HG03457 (cell line): ENCODE results near the gene FLNB.

ENCODE experiments used
- ATAC-seq: cut with Tn5 transposase; IDR thresholded peaks from one replicate; pipeline ENCODE4 v1.9.1; 2021; ENCODE audit warnings: moderate number of reproducible peaks; ENCODE audit not compliant: unreplicated experiment

FLNB gene

DNA sequence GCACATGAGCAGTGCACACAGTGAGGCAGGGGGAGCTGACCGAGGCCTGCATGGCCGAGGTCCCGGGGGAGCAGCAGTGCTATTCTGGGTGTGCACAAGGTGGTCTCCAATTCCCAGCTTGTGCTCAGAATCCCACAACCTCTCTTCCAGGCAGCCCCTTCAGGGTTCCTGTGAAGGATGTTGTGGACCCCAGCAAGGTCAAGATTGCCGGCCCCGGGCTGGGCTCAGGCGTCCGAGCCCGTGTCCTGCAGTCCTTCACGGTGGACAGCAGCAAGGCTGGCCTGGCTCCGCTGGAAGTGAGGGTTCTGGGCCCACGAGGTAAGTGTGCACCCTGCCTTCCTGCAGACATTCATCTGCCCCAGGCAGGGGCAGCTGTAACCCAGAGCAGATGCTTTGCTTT is 122.4 kb downstream of the FLNB start:
- ATAC-seq, result no peak

GRCh38 chr3:58131101-58131825 is 123.0 kb downstream of the FLNB start:
- ATAC-seq, result no peak

- ATAC-seq, result no peak
Measured at GRCh38 chr3:58132850-58133249, 124.6 kb downstream of the FLNB start.

GRCh38 chr3:58134468-58134867 is 126.2 kb downstream of the FLNB start:
- ATAC-seq, result no peak

DNA sequence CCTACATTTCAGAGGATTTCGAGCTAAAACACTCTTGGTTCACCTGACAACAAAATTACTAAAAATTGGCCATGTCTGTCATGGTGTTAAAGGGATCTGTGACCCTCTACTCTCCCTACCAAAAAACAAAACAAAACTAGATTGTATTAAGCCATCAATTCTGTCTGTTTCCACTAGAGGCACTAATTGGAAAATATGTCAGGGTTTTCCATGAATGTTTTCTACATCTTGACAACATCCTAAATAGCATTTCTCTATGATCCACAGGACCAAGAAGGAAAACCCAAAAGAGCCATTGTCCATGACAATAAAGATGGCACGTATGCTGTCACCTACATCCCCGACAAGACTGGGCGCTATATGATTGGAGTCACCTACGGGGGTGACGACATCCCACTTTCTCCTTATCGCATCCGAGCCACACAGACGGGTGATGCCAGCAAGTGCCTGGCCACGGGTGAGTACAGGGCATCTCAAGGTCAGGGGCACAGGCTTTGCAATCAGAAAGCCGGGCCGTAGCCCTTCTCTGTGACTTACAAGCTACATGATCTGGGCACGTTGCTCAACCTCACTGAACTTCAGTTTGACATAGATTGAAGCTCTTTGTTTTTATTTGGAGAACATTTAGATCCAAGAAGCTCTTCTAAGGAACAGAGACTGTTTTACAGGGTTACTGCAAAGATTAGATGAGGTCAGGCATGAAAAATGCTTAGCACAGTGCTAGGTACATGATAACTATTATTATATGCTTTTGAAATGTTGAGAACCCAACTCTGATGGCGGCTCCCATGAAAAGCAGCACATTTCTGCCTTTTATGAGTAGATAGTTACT is 127.7 kb downstream of the FLNB start:
- ATAC-seq, result no peak

- no peak for ATAC-seq
Measured at GRCh38 chr3:58137306-58137705, 129.1 kb downstream of the FLNB start.

DNA sequence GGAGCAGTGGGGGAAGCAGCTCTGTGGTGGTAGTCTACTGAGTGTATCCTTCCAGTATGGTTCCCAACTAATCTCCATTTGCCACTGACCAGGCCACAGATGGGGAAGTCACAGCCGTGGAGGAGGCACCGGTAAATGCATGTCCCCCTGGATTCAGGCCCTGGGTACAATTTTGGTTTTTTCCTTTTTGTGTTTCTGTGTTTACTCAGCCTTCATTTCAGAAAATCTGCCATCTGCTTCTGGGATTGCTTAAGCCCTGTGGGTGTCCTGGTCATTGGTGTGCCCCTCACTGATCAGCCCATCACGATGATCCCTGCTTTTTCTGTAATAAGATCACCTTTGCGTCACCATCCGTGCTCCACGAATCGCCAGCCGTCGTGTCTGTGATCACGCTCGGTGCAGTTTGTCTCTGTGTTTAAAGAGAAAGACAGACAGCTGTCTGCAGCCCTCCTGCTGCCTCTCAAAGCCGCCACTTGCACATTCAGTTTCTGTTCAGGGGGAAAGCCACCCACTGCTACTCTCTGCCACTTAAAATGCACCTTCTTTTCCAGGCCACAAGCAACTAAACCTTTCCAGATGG is 133.6 kb downstream of the FLNB start:
- no peak for ATAC-seq

- no peak for ATAC-seq
Measured at GRCh38 chr3:58143417-58144055, 135.3 kb downstream of the FLNB start.

- ATAC-seq, result no peak
Measured at GRCh38 chr3:58144478-58145325, 136.5 kb downstream of the FLNB start.

GRCh38 chr3:58148049-58148448 is 139.8 kb downstream of the FLNB start:
- no peak for ATAC-seq

DNA sequence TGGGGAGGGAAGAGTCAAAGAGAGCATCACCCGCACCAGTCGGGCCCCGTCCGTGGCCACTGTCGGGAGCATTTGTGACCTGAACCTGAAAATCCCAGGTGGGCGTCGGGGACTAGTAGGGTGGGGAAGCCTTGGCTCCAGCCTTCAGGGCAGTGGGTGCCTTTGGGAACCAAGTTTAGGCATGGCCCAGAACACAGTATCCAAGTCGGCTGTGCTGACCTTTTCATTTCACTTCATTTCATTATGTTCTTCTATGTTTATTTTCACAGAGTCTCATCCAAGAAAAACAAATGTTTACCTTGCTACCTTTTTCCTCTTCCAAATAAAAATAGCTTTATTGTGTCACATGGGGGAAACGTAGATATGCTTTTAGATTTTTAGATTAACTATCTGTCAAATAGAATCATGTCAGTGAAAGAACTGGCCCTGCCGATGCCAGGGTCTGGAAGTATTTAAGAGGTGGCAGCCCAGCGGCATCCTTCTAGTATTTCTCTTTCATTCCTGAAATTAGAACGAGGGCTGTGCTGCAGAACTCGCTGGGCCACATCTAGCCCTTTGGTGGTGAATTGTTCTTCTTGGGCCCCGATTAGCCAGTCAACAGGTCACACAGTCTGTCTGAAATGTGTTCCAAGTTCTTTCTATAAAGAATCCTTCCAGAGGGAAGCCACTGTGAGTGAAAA is 142.0 kb downstream of the FLNB start:
- ATAC-seq, result no peak

GRCh38 chr3:58150810-58151199 is 142.6 kb downstream of the FLNB start:
- ATAC-seq, result no peak

DNA sequence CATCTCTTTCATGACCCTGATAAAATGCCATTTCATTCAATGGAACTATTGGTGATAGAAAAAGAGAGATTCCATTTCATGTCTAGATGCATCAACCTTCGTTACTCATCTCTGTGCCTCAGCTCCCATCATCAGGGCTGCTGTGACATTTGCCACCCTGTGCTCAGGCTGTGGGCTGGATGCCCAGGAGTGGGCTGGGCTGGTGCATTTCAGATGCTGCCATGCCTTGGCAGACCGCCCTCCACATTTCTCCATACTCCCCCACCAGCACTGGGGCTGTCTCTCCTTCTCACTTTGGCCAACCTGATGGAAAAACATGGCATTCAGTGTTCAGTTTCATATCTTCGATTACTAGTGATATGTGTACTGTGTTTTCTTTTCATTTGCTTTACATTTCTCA is 143.4 kb downstream of the FLNB start:
- ATAC-seq, result no peak

DNA sequence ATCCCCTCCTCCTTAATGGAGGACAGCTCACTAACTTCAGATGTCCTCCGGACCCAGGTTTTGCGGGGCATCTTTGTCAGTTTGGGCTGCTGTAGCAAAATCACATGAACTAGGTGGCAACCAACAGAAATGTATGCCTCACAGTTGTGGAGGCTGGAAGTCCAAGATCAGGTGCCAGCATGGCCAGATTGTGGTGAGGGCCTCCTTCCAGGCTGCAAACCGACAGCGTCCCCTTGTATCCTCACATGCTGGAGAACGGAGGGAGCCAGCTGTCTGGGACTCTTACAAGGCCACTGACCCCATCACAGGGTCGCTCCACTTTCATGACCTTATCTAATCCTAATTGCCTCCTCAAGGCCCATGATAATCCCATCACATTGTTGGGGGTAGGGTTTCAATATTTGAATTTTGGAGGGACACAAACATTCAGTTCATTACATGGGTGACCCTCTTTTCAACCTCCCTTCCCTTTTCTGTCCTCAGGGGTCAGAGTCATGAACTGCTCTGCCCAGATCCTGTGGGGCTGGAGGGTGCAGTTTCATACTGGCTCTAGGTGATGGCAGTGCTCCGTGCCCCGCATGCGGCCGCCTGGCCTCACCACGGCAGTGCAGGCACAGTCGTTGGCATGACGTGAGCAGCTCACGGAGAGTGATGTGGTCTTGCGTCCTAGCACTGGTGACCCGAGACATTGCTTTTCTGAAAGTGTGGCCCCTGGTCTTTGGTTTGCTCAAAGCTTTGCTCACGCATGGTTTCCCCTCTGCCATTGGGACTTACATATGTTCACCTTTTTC is 144.2 kb downstream of the FLNB start:
- ATAC-seq, result no peak

DNA sequence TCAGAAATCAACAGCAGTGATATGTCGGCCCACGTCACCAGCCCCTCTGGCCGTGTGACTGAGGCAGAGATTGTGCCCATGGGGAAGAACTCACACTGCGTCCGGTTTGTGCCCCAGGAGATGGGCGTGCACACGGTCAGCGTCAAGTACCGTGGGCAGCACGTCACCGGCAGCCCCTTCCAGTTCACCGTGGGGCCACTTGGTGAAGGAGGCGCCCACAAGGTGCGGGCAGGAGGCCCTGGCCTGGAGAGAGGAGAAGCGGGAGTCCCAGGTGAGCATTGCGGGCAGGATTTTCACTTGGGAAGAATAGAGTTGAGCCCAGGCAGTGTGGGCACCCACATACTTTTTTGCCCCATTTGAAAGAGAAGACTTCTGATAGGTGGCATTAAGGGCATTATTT is 145.1 kb downstream of the FLNB start:
- no peak for ATAC-seq

DNA sequence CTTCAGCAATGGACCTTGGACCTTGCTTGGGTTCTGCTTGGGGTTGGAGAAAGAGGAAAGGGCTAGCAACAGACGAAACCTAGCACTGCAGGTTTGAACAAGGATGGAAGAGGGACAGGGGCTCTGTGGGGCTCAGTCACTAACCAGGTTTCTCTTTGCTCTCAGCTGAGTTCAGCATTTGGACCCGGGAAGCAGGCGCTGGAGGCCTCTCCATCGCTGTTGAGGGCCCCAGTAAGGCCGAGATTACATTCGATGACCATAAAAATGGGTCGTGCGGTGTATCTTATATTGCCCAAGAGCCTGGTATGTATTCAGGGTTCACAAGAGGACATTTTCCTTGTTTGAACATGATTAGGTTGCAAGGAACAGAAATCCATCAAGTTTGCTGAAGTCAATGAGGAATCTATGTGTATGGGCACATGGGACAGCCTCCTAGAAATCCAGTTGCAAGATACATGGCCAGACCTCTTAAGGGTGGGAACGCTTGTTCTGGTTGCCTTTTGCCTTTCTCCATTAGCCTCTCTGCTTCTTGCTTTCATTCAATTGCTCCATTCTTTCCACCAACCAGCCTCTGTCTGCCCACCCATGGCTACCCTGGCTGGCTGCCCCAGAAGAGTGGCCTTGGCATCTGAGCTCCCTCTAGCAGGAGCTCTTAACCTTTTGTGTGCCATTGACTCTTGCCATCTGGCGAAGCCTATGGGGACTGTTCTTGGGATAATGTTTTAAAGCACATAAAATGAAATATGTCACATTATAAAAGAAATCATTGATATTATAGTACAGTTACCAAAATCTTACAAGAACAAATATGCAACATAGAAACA is 146.6 kb downstream of the FLNB start:
- no peak for ATAC-seq

- no peak for ATAC-seq
Measured at GRCh38 chr3:58155838-58156237, 147.6 kb downstream of the FLNB start.

DNA sequence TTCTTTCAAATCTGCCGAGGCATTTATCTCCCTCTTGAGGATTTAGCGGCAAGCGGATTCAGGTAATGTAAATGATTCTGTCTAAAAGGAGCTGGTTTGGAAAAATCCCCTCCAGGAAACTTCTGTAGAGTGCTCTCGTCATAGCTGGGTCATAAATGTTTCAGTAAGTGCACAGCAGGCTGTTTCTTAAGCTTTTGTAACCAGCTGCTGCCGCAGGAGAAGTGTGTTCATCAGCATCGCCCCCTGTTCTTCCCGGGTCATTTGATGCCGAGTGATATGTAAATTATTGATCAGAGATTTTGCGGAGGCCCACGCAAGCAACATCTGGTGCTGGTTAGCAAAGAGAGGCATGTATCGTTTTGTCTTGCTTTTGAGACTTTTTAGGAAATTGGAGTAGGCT is 149.5 kb downstream of the FLNB start:
- no peak for ATAC-seq
